Adrenal gland (tissue), 12 donors: ENCODE results near the gene PDLIM4. TPM values are rescaled to one million over a fixed set of nuclear protein-coding genes. Genes with fewer than 3 reads are reported as not detected.
A peak's percentile ranks its signal among the peaks of the same experiment; 100 is the strongest.

Source experiments
- DNase-seq, 7 donors: peaks; one replicate each; pipeline ENCODE4 v3.0.0-alpha.2; 2019 to 2020
- H3K27ac ChIP-seq, 5 donors: fragments of 200-600 bp; sonication (generic) in 4 of 5; 1 replicate in 3 of 5; 2 replicates in 2 of 5; pipeline versions ENCODE4 v1.5.1 to v1.8.0; 2016 to 2020; ENCODE audit warnings: mild to moderate bottlenecking in 1 of 5
- H3K27me3 ChIP-seq: fragments of 200-600 bp; 2 replicates; pipeline ENCODE4 v1.8.0; 2021
- H3K36me3 ChIP-seq, 2 donors: fragments of 200-600 bp; replicated peaks in 1 of 2; 1 replicate in 1 of 2; 2 replicates in 1 of 2; pipeline versions ENCODE4 v1.5.1 to v1.8.0; 2018 to 2022
- H3K4me1 ChIP-seq, 2 donors: fragments of 200-600 bp; replicated peaks in 1 of 2; 1 replicate in 1 of 2; 2 replicates in 1 of 2; pipeline versions ENCODE4 v1.5.1 to v1.8.0; 2018 to 2021
- H3K4me3 ChIP-seq, 4 donors: fragments of 200-600 bp; sonication (generic) in 3 of 4; one replicate each; pipeline ENCODE4 v1.5.1; 2016 to 2018
- H3K9me3 ChIP-seq, 3 donors: fragments of 200-600 bp; sonication (generic) in 1 of 3; replicated peaks in 1 of 3; 1 replicate in 2 of 3; 2 replicates in 1 of 3; pipeline versions ENCODE4 v1.5.1 to v1.8.0; 2016 to 2021
- CTCF ChIP-seq, 6 experiments: fragments of 450-650 bp in 4 of 6; fragments of 200-600 bp in 2 of 6; sonication (generic) in 1 of 6; IDR thresholded peaks; 1 replicate in 5 of 6; 2 replicates in 1 of 6; pipeline versions ENCODE4 v1.5.1 to v1.8.0; 2016 to 2021; ENCODE audit warnings: antibody characterized with exemption in 6 of 6, mild to moderate bottlenecking in 2 of 6, moderate library complexity in 1 of 6
- POLR2A ChIP-seq, 2 donors: fragments of 450-650 bp; IDR thresholded peaks; one replicate each; pipeline ENCODE4 v1.6.1; 2017; ENCODE audit warnings: antibody characterized with exemption in 2 of 2, mild to moderate bottlenecking in 2 of 2, moderate library complexity in 1 of 2
- WGBS, 4 donors: extraction: QIAGEN DNeasy Blood & Tissue Kit in 2 of 4; methylation state at CpG; one replicate each; pipeline versions ENCODE4 v1.1.5 to v1.1.7; 2013 to 2017; 5-methylcytosine and 5-hydroxymethylcytosine counted together
- intact Hi-C, 2 donors: fragments of 100-400 bp; cut with DNase I; formaldehyde crosslinking; loops; one replicate each; pipeline versions ENCODE4 v1.14.1 to v1.15.0; 2022 to 2023
- polyA plus RNA-seq, 3 donors: library from polyadenylated mRNA; stranded (reverse); fragments of 200-250 nt in 2 of 3; fragments of 350-450 nt in 1 of 3; fragmentation: Illumina TruSeq in 1 of 3; extraction: RNeasy Lipid Tissue Mini Kit (QIAGEN cat#74804) in 1 of 3; gene quantifications; one replicate each; pipeline ENCODE4 v1.2.3, GENCODE V29; 2013 to 2014
- total RNA-seq, 9 donors: library from RNA; depleted of rRNA in 4 of 9; stranded (reverse); fragments of >200 nt in 4 of 9; fragments of 120-200 nt in 1 of 9; fragmentation: NEBNext Ultra II Directional in 1 of 9; extraction: Animal tissue kit (Norgen Biotek cat#: 25700) in 1 of 9; gene quantifications; one replicate each; pipeline versions ENCODE4 v1.1.0 to v1.2.4, GENCODE V29; 2013 to 2023
- donor health status: healthy with polysubstance abuse.
- donor health status: Bipolar disorder and iron deficiency.
- donor health status: DM: yes; HTN: yes; CAD: no.
- donor health status: DM: no; HTN: no; CAD: no.
- donor health status: DM: no; HTN: no; CAD: no.
- donor health status: DM: yes; HTN: yes; CAD: no.

Gene PDLIM4
- total and polyA plus RNA-seq, 12 donors, result 0.87 to 20.2 (median 4.3) TPM

DNA sequence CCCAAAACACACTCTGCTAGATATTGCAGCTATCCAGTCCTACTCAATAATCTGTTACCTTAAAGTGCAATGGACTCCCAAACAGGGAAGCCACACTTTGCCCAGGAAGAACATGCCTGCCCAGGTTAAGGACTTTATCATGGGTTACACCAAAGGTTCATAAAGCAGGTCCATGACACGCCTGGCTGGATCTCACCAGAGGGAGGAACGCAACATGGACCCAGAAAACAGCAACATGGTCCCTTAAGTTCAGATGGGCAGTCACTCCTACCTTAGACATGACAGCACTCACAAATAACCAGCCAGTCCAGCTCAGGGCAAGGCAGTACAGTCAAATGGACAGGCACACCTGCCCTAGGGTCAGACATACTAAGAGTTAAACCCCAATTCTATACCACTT is 33.6 kb upstream of the PDLIM4 start:
- DNase-seq, result peak in 2 of 7 donors; percentile 2 to 45
- no peak overlapping the region for H3K4me3 ChIP-seq
- TF ChIP-seq POLR2A (IDR thresholded peaks at IDR 0.05), result no peak
- TF ChIP-seq CTCF (IDR thresholded peaks at IDR 0.05), result no peak
- peaks cover 0 to 27% of the 10 kb centered on the region in 2 donors for H3K4me1 ChIP-seq
- no peaks in the 10 kb centered on the region for H3K9me3 ChIP-seq
- no peaks in the 10 kb centered on the region for H3K36me3 ChIP-seq
- no peak overlapping the region for H3K27ac ChIP-seq
- no peaks in the 10 kb centered on the region for H3K27me3 ChIP-seq
- 87 to 98% (median 94%) methylated on average over 2 of the region's 2 CpGs for WGBS, 4 donors
- intact Hi-C loops, result no loop called here

DNA sequence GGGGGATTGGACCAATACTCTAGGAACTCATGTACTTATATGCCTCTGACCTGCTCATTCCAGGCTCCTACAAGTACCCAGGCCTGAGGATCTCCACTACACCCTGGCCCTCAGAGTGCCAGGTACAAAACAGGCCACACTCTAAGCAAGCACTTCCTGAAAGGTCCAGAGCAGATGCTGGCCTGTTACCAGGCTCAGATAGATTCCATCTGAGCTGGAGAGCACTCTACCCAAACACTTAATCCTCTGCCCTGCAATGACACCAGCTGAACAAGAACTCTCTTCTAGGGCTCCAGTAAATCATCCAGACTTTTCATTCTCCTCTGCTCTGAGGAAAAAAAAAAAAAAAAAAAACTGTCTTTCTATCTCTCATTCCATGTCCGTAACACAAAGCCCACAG is 32.8 kb upstream of the PDLIM4 start:
- Histone ChIP-seq H3K27me3 (no peaks in the 10 kb centered on the region), H3K27ac (peak overlapping the region in 1 of 5 donors; percentile 38), H3K4me1 (peaks cover 0 to 27% of the 10 kb centered on the region in 2 donors), H3K4me3 (no peak overlapping the region), H3K36me3 (no peaks in the 10 kb centered on the region), H3K9me3 (no peaks in the 10 kb centered on the region)
- intact Hi-C loops, result no loop called here
- TF ChIP-seq POLR2A (IDR thresholded peaks at IDR 0.05), result no peak
- TF ChIP-seq CTCF (IDR thresholded peaks at IDR 0.05), result no peak
- WGBS, 4 donors, result 64 to 92% (median 74%) methylated on average over 1 of the region's 1 CpG
- DNase-seq, result peak in 2 of 7 donors; percentile 6 to 52

DNA sequence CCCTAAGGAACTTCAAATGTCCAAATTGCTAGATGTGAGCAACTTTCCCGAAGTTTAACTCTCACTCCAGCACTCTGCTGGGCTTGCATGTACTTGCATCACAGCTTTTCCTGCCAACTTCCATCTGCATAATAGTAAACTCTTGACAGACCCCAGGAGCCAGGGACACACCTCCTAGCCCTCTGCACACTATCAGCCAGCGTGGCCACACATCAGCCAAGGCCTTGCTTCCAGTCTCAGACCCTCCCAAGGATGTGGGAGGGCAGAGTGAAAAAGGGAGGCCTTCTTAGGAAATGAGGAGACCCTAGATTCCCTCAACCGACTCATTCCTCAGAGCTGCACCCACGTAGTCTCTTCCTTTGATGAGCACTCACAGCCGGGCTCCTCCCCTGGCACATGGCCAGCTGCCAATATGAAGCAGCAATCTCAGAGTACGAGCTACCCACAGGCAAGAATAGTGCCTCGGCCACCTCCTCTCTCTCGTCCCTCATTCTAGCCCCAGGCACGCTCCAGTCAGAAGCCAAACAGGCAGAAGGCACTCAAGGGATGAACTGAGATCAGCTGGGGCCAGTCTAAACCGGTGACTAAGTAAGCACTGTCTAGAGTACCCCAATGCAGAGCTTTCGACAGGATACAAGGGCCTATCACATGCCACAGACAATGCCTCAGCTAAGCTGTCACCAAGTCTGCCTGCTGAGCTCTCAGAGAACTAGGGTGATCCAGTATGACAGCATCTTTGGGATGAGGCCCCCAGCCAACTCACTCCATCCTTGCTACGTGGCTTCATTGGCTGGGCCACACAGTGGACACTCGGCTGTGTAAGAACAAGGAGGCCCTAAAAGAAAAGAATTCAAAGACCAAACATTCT is 32.1 kb upstream of the PDLIM4 start:
- WGBS, 4 donors, result 67 to 73% (median 72%) methylated on average over 11 to 13 of the region's 13 CpGs
- intact Hi-C loops, result no loop called here

More for the DNA sequence above, 32.1 kb upstream of the PDLIM4 start:
- DNase-seq, result peak; percentile 27 to 79 (median 47)
- Histone ChIP-seq H3K4me3 (no peak overlapping the region), H3K27ac (peak overlapping the region in 2 of 5 donors; percentile 44 to 53), H3K27me3 (no peaks in the 10 kb centered on the region), H3K9me3 (no peaks in the 10 kb centered on the region), H3K36me3 (no peaks in the 10 kb centered on the region), H3K4me1 (peaks cover 0 to 27% of the 10 kb centered on the region in 2 donors)
- TF ChIP-seq CTCF (IDR thresholded peaks at IDR 0.05) (no peak), POLR2A (IDR thresholded peaks at IDR 0.05) (no peak)
